Peyer's patch (tissue), 4 donors: ENCODE data around the gene MRLN.

Source experiments
- POLR2A ChIP-seq, 2 donors: fragments of 450-650 bp; IDR thresholded peaks; one replicate each; pipeline ENCODE4 v1.5.1; 2017; ENCODE audit warnings: antibody characterized with exemption in 2 of 2, mild to moderate bottlenecking in 2 of 2, moderate library complexity in 2 of 2
- TF ChIP-seq, protein P1 (sequence below), 6 experiments: fragments of 450-650 bp in 4 of 6; fragments of 200-600 bp in 2 of 6; sonication (generic) in 1 of 6; IDR thresholded peaks; one replicate each; pipeline ENCODE4 v1.5.1; 2017 to 2019; ENCODE audit warnings: antibody characterized with exemption in 6 of 6, mild to moderate bottlenecking in 3 of 6, moderate library complexity in 1 of 6

DNA sequence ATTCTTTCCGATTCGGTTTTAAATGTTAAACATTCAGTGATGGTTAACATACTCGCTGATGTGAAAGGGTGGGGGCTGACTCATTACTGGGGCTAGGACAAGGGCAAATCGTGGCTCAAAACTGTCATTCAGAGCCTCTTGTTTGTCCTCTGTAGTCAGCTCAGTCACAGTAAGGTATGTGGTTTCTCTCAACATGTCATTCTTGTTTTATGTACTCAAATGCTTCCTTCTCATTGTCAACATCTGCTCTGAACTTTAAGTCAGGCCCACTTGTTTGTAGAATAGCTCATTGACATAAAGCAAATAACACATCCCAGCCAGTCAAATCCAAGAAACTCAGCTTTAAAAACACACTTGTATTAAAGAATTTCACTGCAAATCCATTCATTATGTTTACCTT, 50.9 kb downstream of the MRLN start:
- TF ChIP-seq, protein P1, sequence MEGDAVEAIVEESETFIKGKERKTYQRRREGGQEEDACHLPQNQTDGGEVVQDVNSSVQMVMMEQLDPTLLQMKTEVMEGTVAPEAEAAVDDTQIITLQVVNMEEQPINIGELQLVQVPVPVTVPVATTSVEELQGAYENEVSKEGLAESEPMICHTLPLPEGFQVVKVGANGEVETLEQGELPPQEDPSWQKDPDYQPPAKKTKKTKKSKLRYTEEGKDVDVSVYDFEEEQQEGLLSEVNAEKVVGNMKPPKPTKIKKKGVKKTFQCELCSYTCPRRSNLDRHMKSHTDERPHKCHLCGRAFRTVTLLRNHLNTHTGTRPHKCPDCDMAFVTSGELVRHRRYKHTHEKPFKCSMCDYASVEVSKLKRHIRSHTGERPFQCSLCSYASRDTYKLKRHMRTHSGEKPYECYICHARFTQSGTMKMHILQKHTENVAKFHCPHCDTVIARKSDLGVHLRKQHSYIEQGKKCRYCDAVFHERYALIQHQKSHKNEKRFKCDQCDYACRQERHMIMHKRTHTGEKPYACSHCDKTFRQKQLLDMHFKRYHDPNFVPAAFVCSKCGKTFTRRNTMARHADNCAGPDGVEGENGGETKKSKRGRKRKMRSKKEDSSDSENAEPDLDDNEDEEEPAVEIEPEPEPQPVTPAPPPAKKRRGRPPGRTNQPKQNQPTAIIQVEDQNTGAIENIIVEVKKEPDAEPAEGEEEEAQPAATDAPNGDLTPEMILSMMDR (IDR thresholded peaks at IDR 0.05): no peak
- no peak for TF ChIP-seq POLR2A (IDR thresholded peaks at IDR 0.05)
